ENCODE results near the gene C1QTNF1.

C1QTNF1 gene

DNA sequence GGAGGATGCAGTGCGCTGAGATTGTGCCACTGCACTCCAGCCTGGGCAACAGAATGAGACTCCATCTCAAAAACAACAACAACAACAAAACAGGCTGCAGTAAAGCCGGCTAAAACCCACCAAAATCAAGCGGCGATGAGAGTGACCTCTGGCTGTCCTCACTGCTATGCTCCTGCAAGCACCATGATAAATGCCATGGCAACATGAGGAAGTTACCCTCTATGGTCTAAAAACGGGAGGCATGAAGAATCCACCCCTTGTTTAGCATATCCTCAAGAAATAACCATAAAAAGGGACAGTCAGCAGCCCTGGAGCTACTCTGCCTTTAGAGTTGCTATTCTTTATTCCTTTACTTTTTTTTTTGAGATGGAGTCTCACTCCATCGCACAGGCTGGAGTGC, 35.8 kb upstream of the C1QTNF1 start:
- Histone ChIP-seq H3K4me3 (ENCODE audit: low read depth, low read length) (no peak overlapping the region), H3K4ac (ENCODE audit: low read depth, low read length) (no peak overlapping the region), H3K9ac (ENCODE audit: low read length) (no peak overlapping the region), H2AK5ac (ENCODE audit: low read length) (peak overlapping the region; percentile 61), H3K4me1 (ENCODE audit: control insufficient read depth in 1 of 2, insufficient read depth in 2 of 2, low read length in 2 of 2) (peaks cover 13 to 17% of the 10 kb centered on the region in 2 experiments), H3K27me3 (ENCODE audit: insufficient read depth, low read length) (no peaks in the 10 kb centered on the region), H2BK12ac (ENCODE audit: low read length) (peak overlapping the region; percentile 38), H2BK120ac (ENCODE audit: insufficient read depth, low read length, poor library complexity) (no peak overlapping the region), H3K79me1 (ENCODE audit: low read length) (peaks cover 8% of the 10 kb centered on the region), H4K91ac (ENCODE audit: low read depth, low read length) (peak overlapping the region; percentile 28), H2AFZ (ENCODE audit: insufficient read depth, low read length, poor library complexity) (no peak overlapping the region), H3K14ac (ENCODE audit: low read length) (no peak overlapping the region), H4K8ac (ENCODE audit: low read depth, low read length) (peak overlapping the region; percentile 35), H3K36me3 (ENCODE audit: control insufficient read depth in 1 of 2, insufficient read depth in 2 of 2, low read length in 2 of 2) (peaks cover 29 to 30% of the 10 kb centered on the region in 2 experiments), H3K23ac (ENCODE audit: low read length) (no peak overlapping the region), H3K4me2 (ENCODE audit: low read length) (no peak overlapping the region), H3K9me3 (ENCODE audit: insufficient read depth, low read depth, low read length) (peaks cover 1% of the 10 kb centered on the region), H3K27ac (ENCODE audit: low read depth, low read length) (no peak overlapping the region), H2BK5ac (ENCODE audit: low read depth, low read length, poor library complexity) (no peak overlapping the region), H4K12ac (ENCODE audit: low read depth, low read length) (no peak overlapping the region), H3K79me2 (ENCODE audit: control insufficient read depth, insufficient read depth, low read length, poor library complexity) (peaks cover 2% of the 10 kb centered on the region), H3K18ac (ENCODE audit: low read length) (no peak overlapping the region)
- no CpG with 5 or more reads among the region's 6 CpGs for WGBS (ENCODE audit: extremely low coverage, insufficient coverage, insufficient read length)
- DNase-seq, result no peak

DNA sequence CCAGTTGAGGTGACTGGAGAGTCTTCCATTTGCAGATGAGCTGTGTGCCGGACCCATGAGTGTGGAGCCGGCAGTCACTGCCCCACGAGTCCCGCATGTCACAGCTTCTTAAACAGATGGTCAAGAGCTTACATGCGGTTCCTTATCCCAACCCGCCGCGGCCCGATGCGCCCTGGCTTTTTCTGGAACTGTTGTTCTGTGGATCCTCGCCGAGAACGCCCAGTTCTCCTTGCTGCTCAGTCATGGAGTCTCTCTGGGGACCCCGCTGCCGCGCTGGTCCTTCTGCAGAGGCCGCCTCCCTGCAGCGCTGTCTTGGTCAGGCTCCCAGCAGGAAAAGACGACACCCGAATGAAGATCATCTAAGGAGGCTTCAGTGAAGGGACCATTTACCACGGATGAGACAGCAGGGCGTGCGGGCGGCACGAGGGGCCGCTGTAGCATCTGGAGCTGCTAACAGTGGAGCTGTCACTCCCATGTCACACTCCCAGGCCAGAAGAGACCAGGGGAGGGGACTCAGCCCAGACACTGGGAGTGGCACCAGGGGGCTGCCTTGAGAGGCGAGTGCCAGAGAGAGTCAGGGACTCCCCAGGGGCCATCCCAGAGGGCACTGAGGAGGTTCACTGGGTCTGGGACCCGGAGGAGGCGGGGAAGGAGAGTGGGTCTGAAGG, 33.5 kb upstream of the C1QTNF1 start:
- Histone ChIP-seq H3K9me3 (ENCODE audit: insufficient read depth, low read depth, low read length) (peaks cover 7% of the 10 kb centered on the region), H3K79me2 (ENCODE audit: control insufficient read depth, insufficient read depth, low read length, poor library complexity) (peaks cover 2% of the 10 kb centered on the region), H3K23ac (ENCODE audit: low read length) (no peak overlapping the region), H3K4ac (ENCODE audit: low read depth, low read length) (no peak overlapping the region), H2BK12ac (ENCODE audit: low read length) (no peak overlapping the region), H3K79me1 (ENCODE audit: low read length) (peaks cover 8% of the 10 kb centered on the region), H2AK5ac (ENCODE audit: low read length) (no peak overlapping the region), H2BK5ac (ENCODE audit: low read depth, low read length, poor library complexity) (no peak overlapping the region), H3K36me3 (ENCODE audit: control insufficient read depth in 1 of 2, insufficient read depth in 2 of 2, low read length in 2 of 2) (peaks cover 50 to 52% of the 10 kb centered on the region in 2 experiments), H2BK120ac (ENCODE audit: insufficient read depth, low read length, poor library complexity) (no peak overlapping the region), H3K4me3 (ENCODE audit: low read depth, low read length) (no peak overlapping the region), H3K27me3 (ENCODE audit: insufficient read depth, low read length) (no peaks in the 10 kb centered on the region), H2AFZ (ENCODE audit: insufficient read depth, low read length, poor library complexity) (no peak overlapping the region), H3K4me1 (ENCODE audit: control insufficient read depth in 1 of 2, insufficient read depth in 2 of 2, low read length in 2 of 2) (peaks cover 13 to 17% of the 10 kb centered on the region in 2 experiments), H4K91ac (ENCODE audit: low read depth, low read length) (no peak overlapping the region), H3K9ac (ENCODE audit: low read length) (no peak overlapping the region), H4K12ac (ENCODE audit: low read depth, low read length) (no peak overlapping the region), H3K18ac (ENCODE audit: low read length) (no peak overlapping the region), H3K4me2 (ENCODE audit: low read length) (no peak overlapping the region), H3K14ac (ENCODE audit: low read length) (no peak overlapping the region), H3K27ac (ENCODE audit: low read depth, low read length) (no peak overlapping the region), H4K8ac (ENCODE audit: low read depth, low read length) (no peak overlapping the region)
- no CpG with 5 or more reads among the region's 29 CpGs for whole genome bisulfite sequencing (ENCODE audit: extremely low coverage, insufficient coverage, insufficient read length)
- DNase-seq, result no peak

DNA sequence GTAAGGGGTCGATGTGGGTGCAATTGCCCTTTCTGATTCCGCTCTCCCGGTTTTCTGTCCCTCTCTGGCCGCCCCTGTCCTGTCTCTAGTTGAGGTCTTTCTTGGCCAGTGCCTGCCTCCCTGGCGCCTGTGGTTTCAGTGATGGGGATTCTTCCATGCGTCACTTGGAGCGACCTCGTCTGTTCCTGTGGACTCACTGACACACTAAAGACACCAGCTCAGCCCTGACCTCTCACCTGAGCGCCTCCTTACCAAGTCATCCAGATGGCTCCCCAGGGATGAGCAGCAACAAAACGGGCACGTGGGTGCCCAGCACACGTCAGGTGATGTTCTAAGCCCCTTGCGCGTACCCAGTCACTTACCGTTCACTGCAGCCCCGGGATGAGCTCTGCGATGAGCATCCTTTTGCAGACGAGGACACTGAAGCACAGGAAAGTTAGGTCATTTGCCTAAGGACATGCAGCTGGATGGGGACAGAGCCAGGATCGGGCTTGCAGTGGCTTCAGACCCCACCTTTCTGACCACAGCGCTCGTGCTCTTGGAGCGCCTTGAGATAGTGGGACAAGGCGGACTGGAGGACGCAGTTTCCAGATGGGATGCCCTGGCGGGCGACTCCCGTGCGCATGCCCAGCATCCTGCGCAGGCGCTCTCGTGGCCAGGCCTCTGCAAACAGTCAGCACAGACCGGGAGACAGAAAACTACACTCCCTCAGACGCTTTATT, 32.8 kb upstream of the C1QTNF1 start:
- Histone ChIP-seq H3K23ac (ENCODE audit: low read length) (no peak overlapping the region), H4K91ac (ENCODE audit: low read depth, low read length) (no peak overlapping the region), H2BK12ac (ENCODE audit: low read length) (no peak overlapping the region), H3K4me2 (ENCODE audit: low read length) (no peak overlapping the region), H3K36me3 (ENCODE audit: control insufficient read depth in 1 of 2, insufficient read depth in 2 of 2, low read length in 2 of 2) (peaks cover 55 to 57% of the 10 kb centered on the region in 2 experiments), H3K9ac (ENCODE audit: low read length) (no peak overlapping the region), H3K14ac (ENCODE audit: low read length) (no peak overlapping the region), H3K27me3 (ENCODE audit: insufficient read depth, low read length) (no peaks in the 10 kb centered on the region), H2AK5ac (ENCODE audit: low read length) (no peak overlapping the region), H3K18ac (ENCODE audit: low read length) (no peak overlapping the region), H2BK5ac (ENCODE audit: low read depth, low read length, poor library complexity) (no peak overlapping the region), H3K4ac (ENCODE audit: low read depth, low read length) (no peak overlapping the region), H3K27ac (ENCODE audit: low read depth, low read length) (no peak overlapping the region), H3K79me2 (ENCODE audit: control insufficient read depth, insufficient read depth, low read length, poor library complexity) (peaks cover 2% of the 10 kb centered on the region), H3K79me1 (ENCODE audit: low read length) (peaks cover 8% of the 10 kb centered on the region), H3K4me3 (ENCODE audit: low read depth, low read length) (no peak overlapping the region), H3K9me3 (ENCODE audit: insufficient read depth, low read depth, low read length) (peaks cover 7% of the 10 kb centered on the region), H3K4me1 (ENCODE audit: control insufficient read depth in 1 of 2, insufficient read depth in 2 of 2, low read length in 2 of 2) (peaks cover 13 to 17% of the 10 kb centered on the region in 2 experiments), H2BK120ac (ENCODE audit: insufficient read depth, low read length, poor library complexity) (no peak overlapping the region), H4K12ac (ENCODE audit: low read depth, low read length) (no peak overlapping the region), H2AFZ (ENCODE audit: insufficient read depth, low read length, poor library complexity) (no peak overlapping the region), H4K8ac (ENCODE audit: low read depth, low read length) (no peak overlapping the region)
- WGBS (ENCODE audit: extremely low coverage, insufficient coverage, insufficient read length), result no CpG with 5 or more reads among the region's 33 CpGs
- no peak for DNase-seq

DNA sequence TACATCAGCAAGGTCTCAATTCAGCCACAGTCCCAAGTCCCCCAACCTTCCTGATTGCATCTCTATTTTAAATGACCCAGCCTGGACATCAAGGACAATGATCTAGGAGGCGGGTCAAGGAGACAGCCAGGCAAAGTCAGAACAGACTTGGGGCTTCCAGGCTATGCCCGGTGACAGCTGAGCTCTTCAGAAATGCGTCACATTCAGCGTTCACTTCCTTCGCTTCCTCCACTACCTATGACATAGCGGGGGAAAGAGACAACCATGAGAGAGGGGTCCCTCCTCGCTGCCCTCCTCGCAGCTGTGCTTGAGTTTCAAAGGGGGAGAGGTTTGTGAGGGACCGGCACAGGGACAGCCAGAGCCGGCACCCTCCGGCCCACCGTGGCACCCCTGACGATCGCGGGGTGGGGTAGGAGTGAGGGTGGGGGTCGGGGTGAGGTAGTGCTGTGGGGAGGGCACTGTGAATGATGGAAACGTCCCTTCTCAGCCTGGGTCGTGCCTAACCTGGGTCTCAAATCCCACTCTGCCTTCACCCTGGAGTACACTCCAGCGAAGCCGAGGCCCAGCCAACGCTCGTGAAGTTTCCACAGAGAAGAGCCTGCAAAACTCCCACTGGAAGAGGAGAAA, 31.9 kb upstream of the C1QTNF1 start:
- peaks cover 9 to 10% of the 10 kb centered on the region in 2 experiments for H3K4me1 ChIP-seq (ENCODE audit: control insufficient read depth in 1 of 2, insufficient read depth in 2 of 2, low read length in 2 of 2)
- H3K27me3 ChIP-seq (ENCODE audit: insufficient read depth, low read length), result no peaks in the 10 kb centered on the region
- peaks cover 64 to 65% of the 10 kb centered on the region in 2 experiments for H3K36me3 ChIP-seq (ENCODE audit: control insufficient read depth in 1 of 2, insufficient read depth in 2 of 2, low read length in 2 of 2)
- H2BK120ac ChIP-seq (ENCODE audit: insufficient read depth, low read length, poor library complexity), result no peak overlapping the region
- H3K79me1 ChIP-seq (ENCODE audit: low read length), result peaks cover 4% of the 10 kb centered on the region
- no peak overlapping the region for H2BK5ac ChIP-seq (ENCODE audit: low read depth, low read length, poor library complexity)
- no peak for DNase-seq
- no peak overlapping the region for H3K4ac ChIP-seq (ENCODE audit: low read depth, low read length)
- H4K12ac ChIP-seq (ENCODE audit: low read depth, low read length), result no peak overlapping the region
- no peak overlapping the region for H2AFZ ChIP-seq (ENCODE audit: insufficient read depth, low read length, poor library complexity)
- H2BK12ac ChIP-seq (ENCODE audit: low read length), result no peak overlapping the region
- H3K27ac ChIP-seq (ENCODE audit: low read depth, low read length), result no peak overlapping the region
- no peak overlapping the region for H3K4me3 ChIP-seq (ENCODE audit: low read depth, low read length)
- no peak overlapping the region for H3K4me2 ChIP-seq (ENCODE audit: low read length)
- no peaks in the 10 kb centered on the region for H3K79me2 ChIP-seq (ENCODE audit: control insufficient read depth, insufficient read depth, low read length, poor library complexity)
- no peak overlapping the region for H3K23ac ChIP-seq (ENCODE audit: low read length)
- H3K18ac ChIP-seq (ENCODE audit: low read length), result no peak overlapping the region
- no peak overlapping the region for H4K91ac ChIP-seq (ENCODE audit: low read depth, low read length)
- peaks cover 7% of the 10 kb centered on the region for H3K9me3 ChIP-seq (ENCODE audit: insufficient read depth, low read depth, low read length)
- H4K8ac ChIP-seq (ENCODE audit: low read depth, low read length), result no peak overlapping the region
- no peak overlapping the region for H3K14ac ChIP-seq (ENCODE audit: low read length)
- H3K9ac ChIP-seq (ENCODE audit: low read length), result no peak overlapping the region
- no peak overlapping the region for H2AK5ac ChIP-seq (ENCODE audit: low read length)
- no CpG with 5 or more reads among the region's 22 CpGs for WGBS (ENCODE audit: extremely low coverage, insufficient coverage, insufficient read length)

Data from trophoblast cell (in vitro differentiated cells and primary cell).